Testis (tissue), 2 donors: ENCODE data around the gene FOXK1.

Source experiments
- POLR2A ChIP-seq: fragments of 450-650 bp; IDR thresholded peaks from one replicate; pipeline ENCODE4 v1.6.1; 2017; ENCODE audit warnings: antibody characterized with exemption, mild to moderate bottlenecking, moderate library complexity
- TF ChIP-seq, protein P1 (sequence below), 3 experiments: fragments of 450-650 bp in 2 of 3; fragments of 200-600 bp in 1 of 3; sonication (generic) in 1 of 3; IDR thresholded peaks; one replicate each; pipeline ENCODE4 v1.5.1; 2016 to 2019; ENCODE audit warnings: antibody characterized with exemption in 3 of 3, mild to moderate bottlenecking in 2 of 3, moderate library complexity in 1 of 3

DNA sequence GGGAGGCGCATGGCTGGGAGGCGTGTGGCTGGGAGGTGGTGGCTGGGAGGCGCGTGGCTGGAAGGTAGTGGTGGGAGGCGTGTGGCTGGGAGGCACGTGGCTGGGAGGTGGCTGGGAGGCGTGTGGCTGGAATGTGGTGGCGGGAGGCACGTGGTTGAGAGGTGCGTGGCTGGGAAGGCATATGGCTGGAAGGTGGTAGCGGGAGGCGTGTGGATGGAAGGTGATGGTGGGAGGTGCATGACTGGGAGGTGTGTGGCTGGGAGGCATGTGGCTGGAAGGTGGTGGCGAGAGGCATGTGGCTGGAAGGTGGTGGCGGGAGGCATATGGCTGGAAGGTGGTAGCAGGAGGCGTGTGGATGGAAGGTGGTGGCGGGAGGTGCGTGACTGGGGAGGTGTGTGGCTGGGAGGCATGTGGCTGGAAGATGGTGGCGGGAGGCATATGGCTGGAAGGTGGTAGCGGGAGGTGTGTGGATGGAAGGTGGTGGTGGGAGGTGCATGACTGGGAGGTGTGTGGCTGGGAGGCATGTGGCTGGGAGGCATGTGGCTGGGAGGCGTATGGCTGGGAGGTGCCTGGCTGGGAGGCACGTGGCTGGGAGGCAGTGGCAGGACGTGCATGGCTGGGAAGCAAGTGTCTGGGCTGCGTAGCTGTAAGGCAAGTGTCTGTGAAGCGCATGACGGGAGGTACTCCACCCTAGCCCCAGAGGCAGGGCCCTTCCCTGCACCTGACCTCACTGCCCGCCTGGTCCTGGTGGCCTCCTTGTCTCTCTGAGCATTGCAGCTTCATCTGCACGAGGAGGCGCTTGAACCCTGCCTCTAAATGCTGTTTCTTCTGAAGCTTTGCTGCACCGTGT lies 35.1 kb downstream of the FOXK1 start:
- no peak for TF ChIP-seq POLR2A
- TF ChIP-seq, protein P1, sequence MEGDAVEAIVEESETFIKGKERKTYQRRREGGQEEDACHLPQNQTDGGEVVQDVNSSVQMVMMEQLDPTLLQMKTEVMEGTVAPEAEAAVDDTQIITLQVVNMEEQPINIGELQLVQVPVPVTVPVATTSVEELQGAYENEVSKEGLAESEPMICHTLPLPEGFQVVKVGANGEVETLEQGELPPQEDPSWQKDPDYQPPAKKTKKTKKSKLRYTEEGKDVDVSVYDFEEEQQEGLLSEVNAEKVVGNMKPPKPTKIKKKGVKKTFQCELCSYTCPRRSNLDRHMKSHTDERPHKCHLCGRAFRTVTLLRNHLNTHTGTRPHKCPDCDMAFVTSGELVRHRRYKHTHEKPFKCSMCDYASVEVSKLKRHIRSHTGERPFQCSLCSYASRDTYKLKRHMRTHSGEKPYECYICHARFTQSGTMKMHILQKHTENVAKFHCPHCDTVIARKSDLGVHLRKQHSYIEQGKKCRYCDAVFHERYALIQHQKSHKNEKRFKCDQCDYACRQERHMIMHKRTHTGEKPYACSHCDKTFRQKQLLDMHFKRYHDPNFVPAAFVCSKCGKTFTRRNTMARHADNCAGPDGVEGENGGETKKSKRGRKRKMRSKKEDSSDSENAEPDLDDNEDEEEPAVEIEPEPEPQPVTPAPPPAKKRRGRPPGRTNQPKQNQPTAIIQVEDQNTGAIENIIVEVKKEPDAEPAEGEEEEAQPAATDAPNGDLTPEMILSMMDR (IDR thresholded peaks at IDR 0.05), result no peak
